DLD1 (cell line): Measurements from ENCODE around the gene TMEM168.
"Not testable (repeated sequence)": the region's sequence is repeated elsewhere in the genome, so short reads cannot be mapped to it uniquely, and the experiment has no call there.

Source experiments
- in situ Hi-C: cut with HindIII; loops from 2 replicates; pipeline ENCODE4 v1.10.0; 2017; ENCODE audit warnings: low sequenced_read_pairs

The TMEM168 gene

GRCh38 chr7:112782498-112782897, 7.7 kb downstream of the TMEM168 start:
- in situ Hi-C loops = no loop called here

- in situ Hi-C loops = no loop called here
Observed at GRCh38 chr7:112781558-112781957, 8.6 kb downstream of the TMEM168 start.

- in situ Hi-C loops = no loop called here
Observed at GRCh38 chr7:112781110-112781509, 9.1 kb downstream of the TMEM168 start.

GRCh38 chr7:112779667-112780066, 10.5 kb downstream of the TMEM168 start:
- in situ Hi-C loops = no loop called here

GRCh38 chr7:112777406-112777805, 12.8 kb downstream of the TMEM168 start:
- in situ Hi-C loops = no loop called here

- in situ Hi-C loops = no loop called here
Observed at GRCh38 chr7:112771166-112771565, 19.0 kb downstream of the TMEM168 start.

- in situ Hi-C loops = no loop called here
Observed at GRCh38 chr7:112770051-112770450, 20.1 kb downstream of the TMEM168 start.

GRCh38 chr7:112765105-112765504, 25.1 kb downstream of the TMEM168 start:
- in situ Hi-C loops = no loop called here

- in situ Hi-C loops = no loop called here
Observed at GRCh38 chr7:112763996-112764395, 26.2 kb downstream of the TMEM168 start.

- in situ Hi-C loops = no loop called here
Observed at GRCh38 chr7:112763298-112763697, 26.9 kb downstream of the TMEM168 start.

- in situ Hi-C loops = no loop called here
Observed at GRCh38 chr7:112759905-112760304, 30.3 kb downstream of the TMEM168 start.

- in situ Hi-C loops = no loop called here
Observed at GRCh38 chr7:112757337-112757736, 32.9 kb downstream of the TMEM168 start.

GRCh38 chr7:112753298-112753697, 36.9 kb downstream of the TMEM168 start:
- in situ Hi-C loops = no loop called here

GRCh38 chr7:112752576-112752975, 37.6 kb downstream of the TMEM168 start:
- in situ Hi-C loops = no loop called here

- in situ Hi-C loops = no loop called here
Observed at GRCh38 chr7:112749775-112750174, 40.4 kb downstream of the TMEM168 start.

GRCh38 chr7:112748381-112748780, 41.8 kb downstream of the TMEM168 start:
- in situ Hi-C loops = no loop called here

- in situ Hi-C loops = no loop called here
Observed at GRCh38 chr7:112745635-112746034, 44.6 kb downstream of the TMEM168 start.

GRCh38 chr7:112744818-112745217, 45.4 kb downstream of the TMEM168 start:
- in situ Hi-C loops = no loop called here

GRCh38 chr7:112743811-112744210, 46.4 kb downstream of the TMEM168 start:
- in situ Hi-C loops = no loop called here

GRCh38 chr7:112740667-112741066, 49.5 kb downstream of the TMEM168 start:
- in situ Hi-C loops = no loop called here

GRCh38 chr7:112739436-112740180, 50.6 kb downstream of the TMEM168 start:
- in situ Hi-C loops = no loop called here

GRCh38 chr7:112735261-112735660, 54.9 kb downstream of the TMEM168 start:
- in situ Hi-C loops = no loop called here

GRCh38 chr7:112731324-112731723, 58.9 kb downstream of the TMEM168 start:
- in situ Hi-C loops = not testable (repeated sequence)
